Adrenal gland (tissue), 12 donors: ENCODE results near the gene AXIN2. TPM values are rescaled to one million over a fixed set of nuclear protein-coding genes. Genes with fewer than 3 reads are reported as not detected.

Experiments used
- DNase-seq, 7 donors: peaks; one replicate each; pipeline ENCODE4 v3.0.0-alpha.2; 2019 to 2020
- H3K27ac ChIP-seq, 5 donors: fragments of 200-600 bp; sonication (generic) in 4 of 5; 1 replicate in 3 of 5; 2 replicates in 2 of 5; pipeline versions ENCODE4 v1.5.1 to v1.8.0; 2016 to 2020; ENCODE audit warnings: mild to moderate bottlenecking in 1 of 5
- H3K27me3 ChIP-seq: fragments of 200-600 bp; 2 replicates; pipeline ENCODE4 v1.8.0; 2021
- H3K36me3 ChIP-seq, 2 donors: fragments of 200-600 bp; replicated peaks in 1 of 2; 1 replicate in 1 of 2; 2 replicates in 1 of 2; pipeline versions ENCODE4 v1.5.1 to v1.8.0; 2018 to 2022
- H3K4me1 ChIP-seq, 2 donors: fragments of 200-600 bp; replicated peaks in 1 of 2; 1 replicate in 1 of 2; 2 replicates in 1 of 2; pipeline versions ENCODE4 v1.5.1 to v1.8.0; 2018 to 2021
- H3K4me3 ChIP-seq, 4 donors: fragments of 200-600 bp; sonication (generic) in 3 of 4; one replicate each; pipeline ENCODE4 v1.5.1; 2016 to 2018
- H3K9me3 ChIP-seq, 3 donors: fragments of 200-600 bp; sonication (generic) in 1 of 3; replicated peaks in 1 of 3; 1 replicate in 2 of 3; 2 replicates in 1 of 3; pipeline versions ENCODE4 v1.5.1 to v1.8.0; 2016 to 2021
- POLR2A ChIP-seq, 2 donors: fragments of 450-650 bp; IDR thresholded peaks; one replicate each; pipeline ENCODE4 v1.6.1; 2017; ENCODE audit warnings: antibody characterized with exemption in 2 of 2, mild to moderate bottlenecking in 2 of 2, moderate library complexity in 1 of 2
- WGBS, 4 donors: extraction: QIAGEN DNeasy Blood & Tissue Kit in 2 of 4; methylation state at CpG; one replicate each; pipeline versions ENCODE4 v1.1.5 to v1.1.7; 2013 to 2017; 5-methylcytosine and 5-hydroxymethylcytosine counted together
- intact Hi-C, 2 donors: fragments of 100-400 bp; cut with DNase I; formaldehyde crosslinking; loops; one replicate each; pipeline versions ENCODE4 v1.14.1 to v1.15.0; 2022 to 2023
- polyA plus RNA-seq, 3 donors: library from polyadenylated mRNA; stranded (reverse); fragments of 200-250 nt in 2 of 3; fragments of 350-450 nt in 1 of 3; fragmentation: Illumina TruSeq in 1 of 3; extraction: RNeasy Lipid Tissue Mini Kit (QIAGEN cat#74804) in 1 of 3; gene quantifications; one replicate each; pipeline ENCODE4 v1.2.3, GENCODE V29; 2013 to 2014
- total RNA-seq, 9 donors: library from RNA; depleted of rRNA in 4 of 9; stranded (reverse); fragments of >200 nt in 4 of 9; fragments of 120-200 nt in 1 of 9; fragmentation: NEBNext Ultra II Directional in 1 of 9; extraction: Animal tissue kit (Norgen Biotek cat#: 25700) in 1 of 9; gene quantifications; one replicate each; pipeline versions ENCODE4 v1.1.0 to v1.2.4, GENCODE V29; 2013 to 2023
- TF ChIP-seq, protein P1 (sequence below), 6 experiments: fragments of 450-650 bp in 4 of 6; fragments of 200-600 bp in 2 of 6; sonication (generic) in 1 of 6; IDR thresholded peaks; 1 replicate in 5 of 6; 2 replicates in 1 of 6; pipeline versions ENCODE4 v1.5.1 to v1.8.0; 2016 to 2021; ENCODE audit warnings: antibody characterized with exemption in 6 of 6, mild to moderate bottlenecking in 2 of 6, moderate library complexity in 1 of 6
- donor health status: healthy with polysubstance abuse.
- donor health status: Bipolar disorder and iron deficiency.
- donor health status: DM: yes; HTN: yes; CAD: no.
- donor health status: DM: no; HTN: no; CAD: no.
- donor health status: DM: no; HTN: no; CAD: no.
- donor health status: DM: yes; HTN: yes; CAD: no.

Gene AXIN2
- total and polyA plus RNA-seq, 12 donors: 4.4 to 47.3 (median 18.3) TPM

- Histone ChIP-seq H3K36me3 (no peaks in the 10 kb centered on the region), H3K27ac (no peak overlapping the region), H3K27me3 (no peaks in the 10 kb centered on the region), H3K9me3 (no peaks in the 10 kb centered on the region), H3K4me3 (no peak overlapping the region), H3K4me1 (no peaks in the 10 kb centered on the region)
- 74 to 85% (median 82%) methylated on average over 10 to 12 of the region's 12 CpGs for WGBS, 4 donors
- DNase-seq: no peak
- intact Hi-C loops: no loop called here
- TF ChIP-seq, protein P1, sequence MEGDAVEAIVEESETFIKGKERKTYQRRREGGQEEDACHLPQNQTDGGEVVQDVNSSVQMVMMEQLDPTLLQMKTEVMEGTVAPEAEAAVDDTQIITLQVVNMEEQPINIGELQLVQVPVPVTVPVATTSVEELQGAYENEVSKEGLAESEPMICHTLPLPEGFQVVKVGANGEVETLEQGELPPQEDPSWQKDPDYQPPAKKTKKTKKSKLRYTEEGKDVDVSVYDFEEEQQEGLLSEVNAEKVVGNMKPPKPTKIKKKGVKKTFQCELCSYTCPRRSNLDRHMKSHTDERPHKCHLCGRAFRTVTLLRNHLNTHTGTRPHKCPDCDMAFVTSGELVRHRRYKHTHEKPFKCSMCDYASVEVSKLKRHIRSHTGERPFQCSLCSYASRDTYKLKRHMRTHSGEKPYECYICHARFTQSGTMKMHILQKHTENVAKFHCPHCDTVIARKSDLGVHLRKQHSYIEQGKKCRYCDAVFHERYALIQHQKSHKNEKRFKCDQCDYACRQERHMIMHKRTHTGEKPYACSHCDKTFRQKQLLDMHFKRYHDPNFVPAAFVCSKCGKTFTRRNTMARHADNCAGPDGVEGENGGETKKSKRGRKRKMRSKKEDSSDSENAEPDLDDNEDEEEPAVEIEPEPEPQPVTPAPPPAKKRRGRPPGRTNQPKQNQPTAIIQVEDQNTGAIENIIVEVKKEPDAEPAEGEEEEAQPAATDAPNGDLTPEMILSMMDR (IDR thresholded peaks at IDR 0.05): no peak
- no peak for TF ChIP-seq POLR2A (IDR thresholded peaks at IDR 0.05)
These were observed 15.5 kb upstream of the AXIN2 start for GRCh38 chr17:65576939-65577338.

- 74 to 89% (median 79%) methylated on average over 5 of the region's 5 CpGs for WGBS, 4 donors
- no peaks in the 10 kb centered on the region for H3K4me1 ChIP-seq
- no peak for DNase-seq
- intact Hi-C loops: no loop called here
- no peaks in the 10 kb centered on the region for H3K27me3 ChIP-seq
- no peak overlapping the region for H3K27ac ChIP-seq
- TF ChIP-seq, protein P1 (IDR thresholded peaks at IDR 0.05): no peak
- no peak for TF ChIP-seq POLR2A (IDR thresholded peaks at IDR 0.05)
- no peak overlapping the region for H3K4me3 ChIP-seq
- H3K36me3 ChIP-seq: no peaks in the 10 kb centered on the region
- no peaks in the 10 kb centered on the region for H3K9me3 ChIP-seq
These were observed 11.8 kb upstream of the AXIN2 start for GRCh38 chr17:65573282-65573602.

DNA sequence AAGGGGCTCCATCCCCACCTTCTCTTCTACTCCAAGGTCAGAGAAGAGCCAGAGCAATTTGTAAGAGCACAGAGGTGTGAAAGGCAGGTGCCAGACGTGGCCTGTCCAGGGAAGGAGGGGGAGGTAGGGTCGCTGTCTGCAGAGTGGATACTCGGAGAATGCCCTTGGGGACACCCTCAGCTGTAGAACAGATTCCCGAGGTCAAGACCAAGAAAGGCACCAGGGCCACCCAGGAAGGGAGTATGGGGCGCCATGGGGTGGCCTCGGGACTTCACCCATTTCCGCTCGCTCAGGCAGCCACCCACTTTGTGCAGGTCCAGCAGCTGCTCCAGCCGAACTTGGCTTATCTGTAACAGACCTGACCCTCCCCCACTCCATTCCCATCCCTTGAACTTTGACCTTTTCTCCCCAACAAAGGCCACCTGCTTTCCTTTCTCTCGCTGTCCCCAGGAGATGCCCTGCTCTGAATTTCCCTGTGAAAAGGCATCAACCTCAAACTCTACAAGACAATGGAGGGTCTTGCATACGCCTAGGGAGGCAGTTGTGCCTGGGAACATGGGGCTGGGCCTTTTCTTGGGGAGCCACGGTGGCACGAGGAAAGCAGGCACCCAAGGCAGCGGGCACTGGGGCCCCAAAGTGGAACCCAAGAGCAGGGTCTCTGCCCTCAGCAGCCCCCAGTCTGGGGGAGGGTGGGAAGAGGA is 11.3 kb upstream of the AXIN2 start:
- DNase-seq: no peak
- Histone ChIP-seq H3K27ac (no peak overlapping the region), H3K4me3 (no peak overlapping the region), H3K27me3 (no peaks in the 10 kb centered on the region), H3K4me1 (no peaks in the 10 kb centered on the region), H3K9me3 (no peaks in the 10 kb centered on the region), H3K36me3 (no peaks in the 10 kb centered on the region)
- intact Hi-C loops: no loop called here
- TF ChIP-seq POLR2A (IDR thresholded peaks at IDR 0.05): no peak
- TF ChIP-seq, protein P1 (IDR thresholded peaks at IDR 0.05): no peak
- 71 to 80% (median 75%) methylated on average over 11 to 14 of the region's 14 CpGs for WGBS, 4 donors

DNA sequence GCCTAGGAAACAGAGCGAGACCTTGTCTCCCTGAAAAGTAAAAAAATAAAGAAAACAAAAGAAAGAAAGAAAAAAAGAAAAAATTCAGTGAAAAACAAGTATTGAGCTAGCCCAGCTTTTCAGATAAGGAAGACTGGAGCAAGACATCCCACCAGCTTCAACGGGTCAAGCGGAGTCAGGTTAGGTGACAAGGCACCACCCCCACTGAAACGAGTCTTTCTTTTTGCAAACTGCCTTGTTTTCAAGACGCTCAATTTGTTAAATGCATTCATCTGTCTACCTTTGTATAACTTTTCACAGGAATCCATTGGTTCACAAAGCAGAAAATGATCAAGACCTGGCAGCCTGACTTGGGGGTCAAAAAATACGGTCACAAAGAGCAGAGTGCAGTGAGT is 10.7 kb upstream of the AXIN2 start:
- 63 to 72% (median 67%) methylated on average over 6 of the region's 6 CpGs for WGBS, 4 donors
- Histone ChIP-seq H3K36me3 (no peaks in the 10 kb centered on the region), H3K4me1 (no peaks in the 10 kb centered on the region), H3K4me3 (no peak overlapping the region), H3K27ac (no peak overlapping the region), H3K27me3 (no peaks in the 10 kb centered on the region), H3K9me3 (no peaks in the 10 kb centered on the region)
- DNase-seq: no peak
- intact Hi-C loops: no loop called here
- TF ChIP-seq, protein P1 (IDR thresholded peaks at IDR 0.05): no peak
- TF ChIP-seq POLR2A (IDR thresholded peaks at IDR 0.05): no peak
